Measurements from ENCODE around the gene CLDN1. TPM values are rescaled to one million over a fixed set of nuclear protein-coding genes. Genes with fewer than 3 reads are reported as not detected.

CLDN1 gene
- total and polyA plus RNA-seq, 2 of the 13 experiments (the other 11 are each of a cell fraction or from before 2014, with no cell fraction given): 42.7 to 51.6 TPM

DNA sequence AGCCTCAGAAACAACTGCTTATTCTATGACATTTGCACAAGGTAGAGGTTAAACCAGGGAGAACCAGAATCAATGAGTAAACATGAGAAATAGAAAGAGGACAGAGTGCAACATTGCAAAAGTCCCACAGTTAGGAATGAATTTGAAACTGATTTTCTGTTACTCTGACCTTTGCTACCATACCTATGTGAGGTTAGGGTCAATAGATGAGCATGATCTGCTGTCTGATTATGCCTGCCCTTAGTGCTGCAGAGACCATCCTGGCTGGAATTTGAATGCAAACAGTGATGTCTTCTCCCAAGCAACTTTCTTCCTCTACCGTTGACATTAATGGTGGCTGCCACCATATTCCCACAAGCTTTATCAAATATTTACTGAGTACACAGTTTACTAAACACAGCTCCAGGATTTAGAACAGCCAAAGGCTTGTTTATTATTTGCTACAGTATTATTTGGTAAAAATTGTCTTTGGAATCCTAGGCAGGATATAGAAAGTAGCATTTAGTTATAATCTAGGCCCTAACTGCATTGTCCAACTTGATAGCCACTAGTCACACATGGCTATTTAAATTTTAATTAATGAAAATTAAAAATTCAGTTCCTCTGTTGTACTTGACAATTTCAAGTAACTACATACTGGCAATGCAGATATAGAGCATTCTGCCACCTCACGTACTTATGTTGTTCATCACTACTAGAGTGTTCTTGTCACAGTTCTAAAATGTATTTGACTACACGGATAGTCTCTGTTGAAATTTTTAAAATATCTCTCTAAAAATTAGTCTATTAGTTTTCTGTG lies 8.9 kb upstream of the CLDN1 start (continued):
- TF ChIP-seq CENPT (CRISPR knock-in tag; IDR thresholded peaks at IDR 0.05; ENCODE audit: low read depth) (no peak), CSRNP1 (CRISPR knock-in tag; IDR thresholded peaks at IDR 0.05) (no peak), UBTF (CRISPR knock-in tag; IDR thresholded peaks at IDR 0.05) (no peak), NFIB (CRISPR knock-in tag; IDR thresholded peaks at IDR 0.05; ENCODE audit: borderline replicate concordance) (no peak), ZNF619 (CRISPR knock-in tag; IDR thresholded peaks at IDR 0.05) (no peak), ZNF569 (CRISPR knock-in tag; IDR thresholded peaks at IDR 0.05; ENCODE audit: borderline replicate concordance) (no peak), FOXC1 (CRISPR knock-in tag; IDR thresholded peaks at IDR 0.05; ENCODE audit: borderline replicate concordance) (no peak), NR1H2 (CRISPR knock-in tag; IDR thresholded peaks at IDR 0.05; ENCODE audit: borderline replicate concordance, low read depth) (no peak), GPN1 (CRISPR knock-in tag; IDR thresholded peaks at IDR 0.05; ENCODE audit: borderline replicate concordance) (no peak), HNRNPUL1 (IDR thresholded peaks at IDR 0.05; ENCODE audit: low read depth, low read length) (no peak), MAZ (IDR thresholded peaks at IDR 0.05; ENCODE audit: borderline replicate concordance, low read depth, low read length) (no peak), MAZ (CRISPR knock-in tag; IDR thresholded peaks at IDR 0.05; ENCODE audit: low read depth) (no peak), EZH2 (conservative IDR thresholded peaks at IDR 0.05; ENCODE audit: low read depth, low read length) (no peak), NRL (CRISPR knock-in tag; IDR thresholded peaks at IDR 0.05; ENCODE audit: borderline replicate concordance) (no peak), KDM5B (CRISPR knock-in tag; IDR thresholded peaks at IDR 0.05; ENCODE audit: borderline replicate concordance) (no peak), ZNF570 (CRISPR knock-in tag; IDR thresholded peaks at IDR 0.05; ENCODE audit: borderline replicate concordance) (no peak), ZNF431 (CRISPR knock-in tag; IDR thresholded peaks at IDR 0.05; ENCODE audit: borderline replicate concordance, low read depth) (no peak), ZC3H4 (CRISPR knock-in tag; IDR thresholded peaks at IDR 0.05; ENCODE audit: borderline replicate concordance) (no peak), SIN3A (IDR thresholded peaks at IDR 0.05; ENCODE audit: borderline replicate concordance, low read depth, low read length) (no peak), NFRKB (IDR thresholded peaks at IDR 0.05) (no peak), ZNF124 (CRISPR knock-in tag; IDR thresholded peaks at IDR 0.05) (peak; percentile 90)
- TF ChIP-seq, protein P1, sequence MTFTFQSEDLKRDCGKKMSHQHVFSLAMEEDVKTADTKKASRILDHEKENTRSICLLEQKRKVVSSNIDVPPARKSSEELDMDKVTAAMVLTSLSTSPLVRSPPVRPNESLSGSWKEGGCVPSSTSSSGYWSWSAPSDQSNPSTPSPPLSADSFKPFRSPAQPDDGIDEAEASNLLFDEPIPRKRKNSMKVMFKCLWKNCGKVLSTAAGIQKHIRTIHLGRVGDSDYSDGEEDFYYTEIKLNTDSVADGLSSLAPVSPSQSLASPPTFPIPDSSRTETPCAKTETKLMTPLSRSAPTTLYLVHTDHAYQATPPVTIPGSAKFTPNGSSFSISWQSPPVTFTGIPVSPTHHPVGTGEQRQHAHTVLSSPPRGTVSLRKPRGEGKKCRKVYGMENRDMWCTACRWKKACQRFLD (CRISPR knock-in tag; IDR thresholded peaks at IDR 0.05; ENCODE audit: borderline replicate concordance): no peak
- TF ChIP-seq, protein P2, sequence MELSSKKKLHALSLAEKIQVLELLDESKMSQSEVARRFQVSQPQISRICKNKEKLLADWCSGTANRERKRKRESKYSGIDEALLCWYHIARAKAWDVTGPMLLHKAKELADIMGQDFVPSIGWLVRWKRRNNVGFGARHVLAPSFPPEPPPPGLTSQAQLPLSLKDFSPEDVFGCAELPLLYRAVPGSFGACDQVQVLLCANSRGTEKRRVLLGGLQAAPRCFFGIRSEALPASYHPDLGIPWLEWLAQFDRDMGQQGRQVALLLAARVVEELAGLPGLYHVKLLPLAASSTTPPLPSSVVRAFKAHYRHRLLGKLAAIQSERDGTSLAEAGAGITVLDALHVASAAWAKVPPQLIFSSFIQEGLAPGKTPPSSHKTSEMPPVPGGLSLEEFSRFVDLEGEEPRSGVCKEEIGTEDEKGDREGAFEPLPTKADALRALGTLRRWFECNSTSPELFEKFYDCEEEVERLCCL (CRISPR knock-in tag; IDR thresholded peaks at IDR 0.05; ENCODE audit: borderline replicate concordance): no peak
